GM18507 (cell line): ENCODE measurements around the gene DUSP6.

ENCODE experiments used
- DNase-seq: peaks from one replicate; pipeline ENCODE4 v3.0.0; 2011; ENCODE audit warnings: low read depth; ENCODE audit not compliant: insufficient read length; ENCODE audit errors: extremely low spot score
- FAIRE-seq: peaks from 2 replicates; lab custom pipeline; 2011; peaks lifted over from hg19 to GRCh38; lab: Jason Lieb, UNC

The DUSP6 gene

GRCh38 chr12:89352492-89353187, at the start of gene DUSP6:
DUSP6 (minus strand) TSS chr12:89352501; CDS start chr12:89352039, 462 bp downstream.
- FAIRE-seq (peak; percentile 9), DNase-seq (no peak)

- no peak for DNase-seq
- FAIRE-seq, result no peak
Measured at GRCh38 chr12:89401433-89402058, 49.2 kb upstream of the DUSP6 start.

GRCh38 chr12:89400415-89400814, 48.1 kb upstream of the DUSP6 start:
- no peak for FAIRE-seq
- DNase-seq, result no peak

GRCh38 chr12:89395712-89396111, 43.4 kb upstream of the DUSP6 start:
- DNase-seq, result no peak
- FAIRE-seq, result no peak

- DNase-seq (no peak), FAIRE-seq (no peak)
Measured at GRCh38 chr12:89393551-89394121, 41.3 kb upstream of the DUSP6 start.

GRCh38 chr12:89392391-89392790, 40.1 kb upstream of the DUSP6 start:
- DNase-seq (no peak), FAIRE-seq (no peak)

- no peak for FAIRE-seq
- DNase-seq, result no peak
Measured at GRCh38 chr12:89391726-89392336, 39.5 kb upstream of the DUSP6 start.

GRCh38 chr12:89390802-89391673, 38.7 kb upstream of the DUSP6 start:
- DNase-seq (no peak), FAIRE-seq (no peak)

- no peak for DNase-seq
- FAIRE-seq, result no peak
Measured at GRCh38 chr12:89389755-89390661, 37.7 kb upstream of the DUSP6 start.

- FAIRE-seq (no peak), DNase-seq (no peak)
Measured at GRCh38 chr12:89386138-89386537, 33.8 kb upstream of the DUSP6 start.

- no peak for FAIRE-seq
- DNase-seq, result no peak
Measured at GRCh38 chr12:89384807-89385206, 32.5 kb upstream of the DUSP6 start.

- no peak for DNase-seq
- no peak for FAIRE-seq
Measured at GRCh38 chr12:89384050-89384758, 31.9 kb upstream of the DUSP6 start.

- DNase-seq (no peak), FAIRE-seq (no peak)
Measured at GRCh38 chr12:89383235-89384049, 31.1 kb upstream of the DUSP6 start.

- FAIRE-seq (no peak), DNase-seq (no peak)
Measured at GRCh38 chr12:89382328-89382727, 30.0 kb upstream of the DUSP6 start.

- FAIRE-seq (no peak), DNase-seq (no peak)
Measured at GRCh38 chr12:89379839-89380467, 27.7 kb upstream of the DUSP6 start.

- FAIRE-seq (no peak), DNase-seq (no peak)
Measured at GRCh38 chr12:89379148-89379838, 27.0 kb upstream of the DUSP6 start.
